A549 (cell line): Measurements from ENCODE around the gene VPS4A.

Source experiments
- CEBPB ChIP-seq, 2 experiments: fragments of >200 bp in 1 of 2; sonication (Bioruptor Twin) in 1 of 2; formaldehyde crosslinking in 1 of 2; IDR thresholded peaks; 2 replicates each; pipeline ENCODE4 v1.6.1; 2012 to 2016
- TF ChIP-seq, protein P1 (sequence below): fragments of 250-450 bp; sonication (Bioruptor Pico); IDR thresholded peaks from 2 replicates; pipeline ENCODE4 v1.5.0; 2021; ENCODE audit warnings: mild to moderate bottlenecking, moderate library complexity, borderline replicate concordance

DNA sequence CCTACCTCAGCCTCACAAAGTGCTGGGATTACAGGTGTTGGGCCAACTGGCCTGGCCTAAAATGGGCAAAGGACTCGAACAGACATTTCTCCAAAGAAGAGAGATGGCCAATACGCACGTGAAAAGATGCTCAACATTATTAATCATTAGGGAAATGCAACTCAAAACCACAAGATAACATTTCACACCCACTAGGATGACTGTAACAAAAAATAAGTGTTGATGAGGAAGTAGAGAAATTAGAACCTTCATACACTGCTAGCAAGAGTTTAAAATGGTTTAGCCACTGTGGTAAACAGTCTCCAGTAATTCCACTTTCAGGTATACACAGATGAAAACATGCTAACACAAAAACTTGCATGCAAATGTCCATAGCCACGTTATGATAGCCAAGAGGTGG lies 34.8 kb downstream of the VPS4A start:
- TF ChIP-seq CEBPB (IDR thresholded peaks at IDR 0.05): no peak
- TF ChIP-seq, protein P1, sequence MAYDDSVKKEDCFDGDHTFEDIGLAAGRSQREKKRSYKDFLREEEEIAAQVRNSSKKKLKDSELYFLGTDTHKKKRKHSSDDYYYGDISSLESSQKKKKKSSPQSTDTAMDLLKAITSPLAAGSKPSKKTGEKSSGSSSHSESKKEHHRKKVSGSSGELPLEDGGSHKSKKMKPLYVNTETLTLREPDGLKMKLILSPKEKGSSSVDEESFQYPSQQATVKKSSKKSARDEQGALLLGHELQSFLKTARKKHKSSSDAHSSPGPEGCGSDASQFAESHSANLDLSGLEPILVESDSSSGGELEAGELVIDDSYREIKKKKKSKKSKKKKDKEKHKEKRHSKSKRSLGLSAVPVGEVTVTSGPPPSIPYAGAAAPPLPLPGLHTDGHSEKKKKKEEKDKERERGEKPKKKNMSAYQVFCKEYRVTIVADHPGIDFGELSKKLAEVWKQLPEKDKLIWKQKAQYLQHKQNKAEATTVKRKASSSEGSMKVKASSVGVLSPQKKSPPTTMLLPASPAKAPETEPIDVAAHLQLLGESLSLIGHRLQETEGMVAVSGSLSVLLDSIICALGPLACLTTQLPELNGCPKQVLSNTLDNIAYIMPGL (CRISPR knock-in tag): no peak
